Brain microvascular endothelial cell (primary cell): ENCODE data around the gene CNTF.
A peak's percentile ranks its signal among the peaks of the same experiment; 100 is the strongest.

Experiments
- DNase-seq: peaks from one replicate; pipeline ENCODE4 v3.0.0-alpha.2; 2020
- H3K27ac ChIP-seq: fragments of 250-450 bp; sonication (Bioruptor Pico); 2 replicates; pipeline ENCODE4 v1.5.1; 2020; ENCODE audit warnings: mild to moderate bottlenecking, moderate library complexity
- H3K27me3 ChIP-seq: fragments of 250-450 bp; sonication (Bioruptor Pico); replicated peaks from 2 replicates; pipeline ENCODE4 v1.5.1; 2020; ENCODE audit warnings: mild to moderate bottlenecking
- H3K36me3 ChIP-seq: fragments of 250-450 bp; sonication (Bioruptor Pico); replicated peaks from 2 replicates; pipeline ENCODE4 v1.5.1; 2020; ENCODE audit warnings: mild to moderate bottlenecking
- H3K4me3 ChIP-seq: 2 replicates; pipeline ENCODE4 v1.5.1; 2011; ENCODE audit warnings: low read depth, mild to moderate bottlenecking, control low read depth, low read length, moderate library complexity
- in situ Hi-C: cut with HindIII; loops from 2 replicates; pipeline ENCODE4 v1.10.0; 2017; ENCODE audit warnings: low sequenced_read_pairs, low pct_ligation_motif_present
- TF ChIP-seq, protein P1 (sequence below): IDR thresholded peaks from 2 replicates; pipeline ENCODE4 v1.5.1; 2011; ENCODE audit warnings: low read depth, mild to moderate bottlenecking, moderate library complexity, low read length, control low read depth, inconsistent platforms; ENCODE audit errors: missing control alignments

The CNTF gene

GRCh38 chr11:58636587-58636986 is 14.1 kb downstream of the CNTF start:
- TF ChIP-seq, protein P1, sequence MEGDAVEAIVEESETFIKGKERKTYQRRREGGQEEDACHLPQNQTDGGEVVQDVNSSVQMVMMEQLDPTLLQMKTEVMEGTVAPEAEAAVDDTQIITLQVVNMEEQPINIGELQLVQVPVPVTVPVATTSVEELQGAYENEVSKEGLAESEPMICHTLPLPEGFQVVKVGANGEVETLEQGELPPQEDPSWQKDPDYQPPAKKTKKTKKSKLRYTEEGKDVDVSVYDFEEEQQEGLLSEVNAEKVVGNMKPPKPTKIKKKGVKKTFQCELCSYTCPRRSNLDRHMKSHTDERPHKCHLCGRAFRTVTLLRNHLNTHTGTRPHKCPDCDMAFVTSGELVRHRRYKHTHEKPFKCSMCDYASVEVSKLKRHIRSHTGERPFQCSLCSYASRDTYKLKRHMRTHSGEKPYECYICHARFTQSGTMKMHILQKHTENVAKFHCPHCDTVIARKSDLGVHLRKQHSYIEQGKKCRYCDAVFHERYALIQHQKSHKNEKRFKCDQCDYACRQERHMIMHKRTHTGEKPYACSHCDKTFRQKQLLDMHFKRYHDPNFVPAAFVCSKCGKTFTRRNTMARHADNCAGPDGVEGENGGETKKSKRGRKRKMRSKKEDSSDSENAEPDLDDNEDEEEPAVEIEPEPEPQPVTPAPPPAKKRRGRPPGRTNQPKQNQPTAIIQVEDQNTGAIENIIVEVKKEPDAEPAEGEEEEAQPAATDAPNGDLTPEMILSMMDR = peak; percentile 20
- no peak overlapping the region for H3K4me3 ChIP-seq
- H3K27ac ChIP-seq = no peak overlapping the region
- DNase-seq = no peak
- H3K27me3 ChIP-seq = no peaks in the 10 kb centered on the region
- H3K36me3 ChIP-seq = no peaks in the 10 kb centered on the region
- in situ Hi-C loops = no loop called here

- in situ Hi-C loops = no loop called here
- no peak for DNase-seq
- Histone ChIP-seq H3K27ac (no peak overlapping the region), H3K36me3 (no peaks in the 10 kb centered on the region), H3K4me3 (no peak overlapping the region), H3K27me3 (no peaks in the 10 kb centered on the region)
- TF ChIP-seq, protein P1 = no peak
Measured at GRCh38 chr11:58637371-58637770, 14.9 kb downstream of the CNTF start.

- TF ChIP-seq, protein P1 = no peak
- Histone ChIP-seq H3K36me3 (no peaks in the 10 kb centered on the region), H3K4me3 (no peak overlapping the region), H3K27ac (no peak overlapping the region), H3K27me3 (no peaks in the 10 kb centered on the region)
- no peak for DNase-seq
- in situ Hi-C loops = no loop called here
Measured at GRCh38 chr11:58639103-58639502, 16.6 kb downstream of the CNTF start.

DNA sequence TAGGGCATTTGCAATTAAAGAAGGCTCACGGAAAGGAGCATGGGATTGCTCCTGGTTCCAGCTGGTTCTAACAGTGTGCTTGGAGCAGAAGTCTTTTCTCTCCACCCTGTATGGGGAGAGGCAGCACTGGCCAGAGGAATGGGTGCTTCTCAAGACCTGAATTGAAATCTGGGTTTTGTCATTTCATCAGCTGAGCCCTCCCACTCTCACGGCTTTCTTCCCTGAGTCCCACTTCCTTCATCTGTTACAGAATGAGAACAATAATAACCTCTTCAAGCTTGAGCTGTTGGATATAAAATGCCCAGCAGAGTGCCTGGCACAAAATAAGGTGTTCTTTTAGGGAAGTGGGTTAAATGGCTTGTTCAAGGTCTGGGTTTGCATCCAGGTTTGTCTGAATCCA is 17.2 kb downstream of the CNTF start:
- TF ChIP-seq, protein P1 = no peak
- no peak for DNase-seq
- no peak overlapping the region for H3K27ac ChIP-seq
- no peak overlapping the region for H3K4me3 ChIP-seq
- in situ Hi-C loops = no loop called here
- H3K27me3 ChIP-seq = no peaks in the 10 kb centered on the region
- no peaks in the 10 kb centered on the region for H3K36me3 ChIP-seq

DNA sequence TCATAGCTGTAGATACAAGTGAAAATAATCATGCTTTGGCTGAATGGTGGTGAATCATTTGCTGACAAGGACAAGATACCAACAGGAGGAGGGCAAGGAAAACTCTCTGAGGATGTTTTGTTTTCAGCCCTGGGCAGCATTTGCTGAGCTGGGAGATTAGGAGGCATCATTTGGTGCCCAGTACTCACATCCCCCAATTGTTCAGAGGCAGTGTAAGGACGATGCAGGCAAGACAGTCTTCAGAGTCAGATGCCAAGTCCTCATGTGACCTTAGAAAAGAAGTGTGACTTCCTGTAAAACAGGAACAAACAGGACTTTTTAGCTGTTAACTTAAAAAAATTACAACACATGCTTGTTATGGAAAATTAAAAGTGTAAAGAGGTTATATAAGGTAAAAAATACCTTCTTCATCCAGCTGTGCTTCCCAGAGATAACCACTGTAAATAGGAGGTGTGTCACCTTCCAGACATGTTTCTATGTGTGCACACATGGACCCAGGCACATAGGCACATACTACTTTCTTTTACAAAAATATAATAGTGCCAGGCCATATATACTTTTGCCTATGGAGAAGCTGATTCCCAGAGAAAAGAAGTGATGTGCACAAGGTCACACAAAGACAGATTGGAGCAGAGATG is 18.0 kb downstream of the CNTF start:
- TF ChIP-seq, protein P1 = no peak
- H3K27ac ChIP-seq = no peak overlapping the region
- in situ Hi-C loops = no loop called here
- no peaks in the 10 kb centered on the region for H3K27me3 ChIP-seq
- no peak overlapping the region for H3K4me3 ChIP-seq
- no peaks in the 10 kb centered on the region for H3K36me3 ChIP-seq
- no peak for DNase-seq

DNA sequence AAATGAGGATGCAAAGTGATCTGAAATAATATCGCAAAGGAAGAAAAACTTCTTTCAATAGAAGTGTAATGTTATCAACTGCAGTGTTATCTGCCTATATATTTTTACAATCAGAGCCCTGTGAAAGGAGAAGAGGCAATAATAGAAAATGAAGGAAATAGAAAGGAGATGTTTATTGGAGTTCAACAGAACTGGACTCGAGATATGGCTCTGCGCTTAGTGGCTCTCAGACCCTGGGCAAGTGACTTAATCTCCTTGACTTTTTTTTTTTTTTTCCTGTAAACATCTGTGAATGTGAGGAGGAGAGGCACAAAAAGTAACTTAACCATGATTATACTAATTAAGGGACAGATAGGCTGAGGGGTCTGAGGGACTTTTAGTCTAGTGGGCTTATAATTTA is 18.9 kb downstream of the CNTF start:
- no peaks in the 10 kb centered on the region for H3K27me3 ChIP-seq
- no peak for DNase-seq

More for the DNA sequence above, 18.9 kb downstream of the CNTF start:
- TF ChIP-seq, protein P1 = no peak
- Histone ChIP-seq H3K4me3 (no peak overlapping the region), H3K36me3 (no peaks in the 10 kb centered on the region), H3K27ac (no peak overlapping the region)
- in situ Hi-C loops = no loop called here
